HFF-Myc (cell line): ENCODE measurements around the gene HPS3.

Source experiments
- DNase-seq: peaks from one replicate; pipeline ENCODE4 v3.0.0-alpha.2; 2011; ENCODE audit warnings: low read depth; ENCODE audit errors: extremely low read depth
- H3K4me3 ChIP-seq: replicated peaks from 2 replicates; pipeline ENCODE4 v1.5.1; 2011; ENCODE audit warnings: low read depth, mild to moderate bottlenecking, control low read depth, low read length
- CTCF ChIP-seq: IDR thresholded peaks from 2 replicates; pipeline ENCODE4 v1.5.1; 2012; ENCODE audit warnings: mild to moderate bottlenecking, low read depth, low read length, control low read depth; ENCODE audit errors: missing control alignments

The HPS3 gene

GRCh38 chr3:149101154-149101553, 28.3 kb upstream of the HPS3 start:
- no peak overlapping the region for H3K4me3 ChIP-seq
- no peak for TF ChIP-seq CTCF
- no peak for DNase-seq

GRCh38 chr3:149101641-149102040, 27.8 kb upstream of the HPS3 start:
- no peak for TF ChIP-seq CTCF
- no peak overlapping the region for H3K4me3 ChIP-seq
- DNase-seq, result no peak

- no peak for DNase-seq
- no peak overlapping the region for H3K4me3 ChIP-seq
- TF ChIP-seq CTCF, result no peak
These were observed 25.0 kb upstream of the HPS3 start for GRCh38 chr3:149104484-149104883.

- DNase-seq, result no peak
- TF ChIP-seq CTCF, result no peak
- H3K4me3 ChIP-seq, result no peak overlapping the region
These were observed 15.0 kb upstream of the HPS3 start for GRCh38 chr3:149114458-149114857.

GRCh38 chr3:149115114-149115513, 14.3 kb upstream of the HPS3 start:
- H3K4me3 ChIP-seq, result no peak overlapping the region

GRCh38 chr3:149118724-149119123, 10.7 kb upstream of the HPS3 start:
- no peak for TF ChIP-seq CTCF
- no peak for DNase-seq
- H3K4me3 ChIP-seq, result no peak overlapping the region

More at GRCh38 chr3:149115114-149115513, 14.3 kb upstream of the HPS3 start:
- no peak for TF ChIP-seq CTCF
- no peak for DNase-seq

- no peak for TF ChIP-seq CTCF
- DNase-seq, result no peak
- no peak overlapping the region for H3K4me3 ChIP-seq
These were observed 10.0 kb upstream of the HPS3 start for GRCh38 chr3:149119466-149119865.
